Stomach (tissue), 9 donors: ENCODE data around the gene DUSP16. TPM values are rescaled to one million over a fixed set of nuclear protein-coding genes. Genes with fewer than 3 reads are reported as not detected.

ENCODE experiments used
- DNase-seq, 2 donors: peaks; one replicate each; pipeline versions ENCODE4 v3.0.0 to v3.0.0-alpha.2; 2013 to 2019
- H3K27ac ChIP-seq, 5 donors: fragments of 200-600 bp in 4 of 5; sonication (generic) in 4 of 5; one replicate each; pipeline ENCODE4 v1.5.1; 2013 to 2019; ENCODE audit warnings: mild to moderate bottlenecking in 1 of 5, moderate library complexity in 1 of 5
- H3K27me3 ChIP-seq, 3 donors: fragments of 200-600 bp; sonication (generic); one replicate each; pipeline ENCODE4 v1.5.1; 2017 to 2019; ENCODE audit warnings: mixed run types in 1 of 3
- H3K36me3 ChIP-seq, 4 donors: fragments of 200-600 bp; sonication (generic); 1 replicate in 3 of 4; 2 replicates in 1 of 4; pipeline ENCODE4 v1.5.1; 2016 to 2019
- H3K4me1 ChIP-seq, 4 donors: fragments of 200-600 bp; sonication (generic); one replicate each; pipeline ENCODE4 v1.5.1; 2016 to 2019
- H3K4me3 ChIP-seq, 4 donors: fragments of 200-600 bp; sonication (generic) in 3 of 4; one replicate each; pipeline ENCODE4 v1.5.1; 2016 to 2019; ENCODE audit warnings: mild to moderate bottlenecking in 1 of 4
- H3K9me3 ChIP-seq, 4 donors: fragments of 200-600 bp; sonication (generic); one replicate each; pipeline ENCODE4 v1.5.1; 2016 to 2019
- CTCF ChIP-seq, 7 experiments: fragments of 450-650 bp in 4 of 7; fragments of 200-600 bp in 3 of 7; sonication (generic) in 3 of 7; IDR thresholded peaks; one replicate each; pipeline ENCODE4 v1.5.1; 2016 to 2019; ENCODE audit warnings: antibody characterized with exemption in 7 of 7, control low read depth in 2 of 7, mild to moderate bottlenecking in 1 of 7
- EP300 ChIP-seq: sonication (generic); formaldehyde crosslinking; IDR thresholded peaks from one replicate; pipeline ENCODE4 v1.6.1; 2017; ENCODE audit warnings: antibody characterized with exemption
- POLR2A ChIP-seq, 4 donors: fragments of 450-650 bp; IDR thresholded peaks; one replicate each; pipeline ENCODE4 v1.6.1; 2016; ENCODE audit warnings: antibody characterized with exemption in 4 of 4, control low read depth in 2 of 4, mild to moderate bottlenecking in 1 of 4, moderate library complexity in 1 of 4
- POLR2AphosphoS5 ChIP-seq, 3 donors: sonication (generic); formaldehyde crosslinking; IDR thresholded peaks; one replicate each; pipeline ENCODE4 v1.6.1; 2016; ENCODE audit warnings: antibody characterized with exemption in 3 of 3
- WGBS, 5 donors: extraction: QIAGEN DNeasy Blood & Tissue Kit in 3 of 5; methylation state at CpG; one replicate each; pipeline versions ENCODE4 v1.1.5 to v1.1.7; 2013 to 2018; 5-methylcytosine and 5-hydroxymethylcytosine counted together
- intact Hi-C: fragments of 100-400 bp; cut with DNase I; formaldehyde crosslinking; loops from one replicate; pipeline ENCODE4 v1.15.1; 2023; ENCODE audit warnings: low total_unique reads
- polyA plus RNA-seq, 3 donors: library from polyadenylated mRNA; stranded (reverse); fragments of 200-250 nt; gene quantifications; one replicate each; pipeline ENCODE4 v1.2.3, GENCODE V29; 2013
- total RNA-seq, 5 donors: library from RNA; depleted of rRNA; stranded (reverse); fragments of >200 nt; gene quantifications; one replicate each; pipeline versions ENCODE4 v1.1.0 to v1.2.3, GENCODE V29; 2014 to 2016
- donor health status: healthy with polysubstance abuse.
- donor health status: Bipolar disorder and iron deficiency.
- donor health status: healthy.

The DUSP16 gene
- total and polyA plus RNA-seq, 8 donors = 4.9 to 34.8 (median 22.6) TPM

- intact Hi-C loops = no loop called here
These were observed 106.0 kb downstream of the DUSP16 start for GRCh38 chr12:12456637-12457036.

GRCh38 chr12:12454315-12454714, 108.3 kb downstream of the DUSP16 start:
- no peaks in the 10 kb centered on the region for H3K27me3 ChIP-seq
- DNase-seq = no peak
- H3K9me3 ChIP-seq = no peaks in the 10 kb centered on the region
- intact Hi-C loops = no loop called here
- H3K4me3 ChIP-seq = no peak overlapping the region
- peaks cover 0 to 25% (median 17%) of the 10 kb centered on the region in 4 donors for H3K4me1 ChIP-seq
- H3K27ac ChIP-seq = no peak overlapping the region
- TF ChIP-seq CTCF (IDR thresholded peaks at IDR 0.05) = no peak
- no peak for TF ChIP-seq POLR2A (IDR thresholded peaks at IDR 0.05)
- no peak for TF ChIP-seq EP300
- no peak for TF ChIP-seq POLR2AphosphoS5 (IDR thresholded peaks at IDR 0.05)
- H3K36me3 ChIP-seq = no peaks in the 10 kb centered on the region

More at GRCh38 chr12:12456637-12457036, 106.0 kb downstream of the DUSP16 start:
- Histone ChIP-seq H3K4me1 (peaks cover 0 to 8% (median 3%) of the 10 kb centered on the region in 4 donors), H3K36me3 (no peaks in the 10 kb centered on the region), H3K27ac (no peak overlapping the region), H3K9me3 (no peaks in the 10 kb centered on the region), H3K27me3 (no peaks in the 10 kb centered on the region), H3K4me3 (no peak overlapping the region)
- DNase-seq = no peak
- TF ChIP-seq EP300 (no peak), POLR2AphosphoS5 (IDR thresholded peaks at IDR 0.05) (no peak), POLR2A (IDR thresholded peaks at IDR 0.05) (no peak), CTCF (IDR thresholded peaks at IDR 0.05) (no peak)
- WGBS, 5 donors = 68 to 88% (median 76%) methylated on average over 5 of the region's 5 CpGs

- TF ChIP-seq POLR2A (IDR thresholded peaks at IDR 0.05) (no peak), EP300 (no peak), POLR2AphosphoS5 (IDR thresholded peaks at IDR 0.05) (no peak), CTCF (IDR thresholded peaks at IDR 0.05) (no peak)
- no peaks in the 10 kb centered on the region for H3K9me3 ChIP-seq
- H3K27me3 ChIP-seq = no peaks in the 10 kb centered on the region
- no peak overlapping the region for H3K27ac ChIP-seq
- H3K4me3 ChIP-seq = no peak overlapping the region
- no peaks in the 10 kb centered on the region for H3K36me3 ChIP-seq
- H3K4me1 ChIP-seq = peaks cover 0 to 30% (median 19%) of the 10 kb centered on the region in 4 donors
- DNase-seq = no peak
- 93 to 100% (median 98%) methylated on average over 1 of the region's 1 CpG for WGBS, 5 donors
- intact Hi-C loops = no loop called here
These were observed 109.0 kb downstream of the DUSP16 start for GRCh38 chr12:12453635-12454034.

GRCh38 chr12:12452326-12452902, 110.2 kb downstream of the DUSP16 start:
- Histone ChIP-seq H3K27me3 (no peaks in the 10 kb centered on the region), H3K36me3 (no peaks in the 10 kb centered on the region), H3K27ac (no peak overlapping the region), H3K4me1 (peaks cover 0 to 34% (median 21%) of the 10 kb centered on the region in 4 donors), H3K9me3 (no peaks in the 10 kb centered on the region), H3K4me3 (no peak overlapping the region)
- intact Hi-C loops = no loop called here
- 92 to 99% (median 96%) methylated on average over 21 of the region's 21 CpGs for WGBS, 5 donors
- TF ChIP-seq POLR2AphosphoS5 (IDR thresholded peaks at IDR 0.05) (no peak), EP300 (no peak), CTCF (IDR thresholded peaks at IDR 0.05) (no peak), POLR2A (IDR thresholded peaks at IDR 0.05) (no peak)
- DNase-seq = no peak
